GM21515 (cell line): ENCODE measurements around the gene SH3TC1.

Experiments used
- ATAC-seq: cut with Tn5 transposase; IDR thresholded peaks from one replicate; pipeline ENCODE4 v1.9.1; 2021; ENCODE audit not compliant: unreplicated experiment

The SH3TC1 gene

GRCh38 chr4:8163436-8164193, 35.5 kb upstream of the SH3TC1 start:
- no peak for ATAC-seq

DNA sequence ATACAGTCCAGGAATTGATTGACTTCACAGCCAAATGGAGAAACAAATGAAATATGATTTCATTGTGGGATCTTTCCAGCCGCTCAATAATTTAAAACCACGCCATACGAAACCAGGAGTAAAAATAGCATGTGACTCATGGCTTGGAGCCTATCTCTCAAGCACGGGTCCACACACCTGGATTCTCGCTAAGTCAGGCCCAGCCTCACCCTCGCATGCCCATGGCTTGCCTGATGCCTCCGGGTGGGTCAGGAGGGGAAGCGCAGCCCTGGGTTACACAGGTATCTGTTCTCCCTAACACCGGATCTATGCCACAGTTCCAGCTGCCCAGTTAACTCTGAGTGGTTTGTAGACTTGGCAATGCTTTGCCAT, 34.9 kb upstream of the SH3TC1 start:
- no peak for ATAC-seq

DNA sequence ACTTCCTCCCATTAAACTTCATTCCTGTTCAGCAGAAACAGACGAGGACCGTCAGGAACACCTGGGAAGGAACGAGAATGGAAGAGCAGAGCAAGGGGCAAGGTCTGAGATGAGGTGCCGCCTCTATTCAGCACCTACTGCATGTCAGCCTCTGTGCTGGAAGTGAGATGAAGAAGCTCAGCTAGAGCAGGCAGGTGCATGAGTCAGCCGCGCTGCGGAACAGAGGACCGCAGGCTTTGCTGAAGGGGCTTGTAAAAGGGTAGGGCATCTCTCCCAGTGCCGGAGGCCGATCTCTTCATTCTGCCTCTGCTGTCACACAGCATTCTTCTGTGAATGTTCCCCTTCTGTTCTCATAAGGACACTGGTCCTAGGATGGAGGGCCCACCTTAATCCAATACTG, 34.4 kb upstream of the SH3TC1 start:
- no peak for ATAC-seq

GRCh38 chr4:8165374-8165896, 33.7 kb upstream of the SH3TC1 start:
- no peak for ATAC-seq

DNA sequence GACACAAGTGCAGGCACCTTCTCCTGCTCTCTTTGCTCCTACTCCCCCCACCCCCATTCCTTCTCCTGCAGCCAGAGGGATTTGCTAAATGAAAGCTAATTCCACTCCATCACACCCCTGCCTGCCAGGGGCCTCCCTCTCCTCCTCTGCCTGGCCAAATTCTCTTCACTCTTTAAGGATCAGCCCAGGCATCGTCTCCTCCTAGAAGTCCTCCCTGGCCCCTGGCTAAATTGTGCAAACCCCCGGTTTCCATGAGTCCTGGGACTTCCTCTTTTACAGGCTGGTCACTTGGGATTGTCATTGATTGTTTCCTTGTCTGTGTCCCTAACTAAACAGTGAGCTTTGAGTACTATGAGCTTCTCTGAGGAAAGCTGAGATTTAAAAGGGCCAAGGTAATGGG, 31.8 kb upstream of the SH3TC1 start:
- ATAC-seq = no peak

- no peak for ATAC-seq
These were observed 31.3 kb upstream of the SH3TC1 start for GRCh38 chr4:8167815-8168214.

DNA sequence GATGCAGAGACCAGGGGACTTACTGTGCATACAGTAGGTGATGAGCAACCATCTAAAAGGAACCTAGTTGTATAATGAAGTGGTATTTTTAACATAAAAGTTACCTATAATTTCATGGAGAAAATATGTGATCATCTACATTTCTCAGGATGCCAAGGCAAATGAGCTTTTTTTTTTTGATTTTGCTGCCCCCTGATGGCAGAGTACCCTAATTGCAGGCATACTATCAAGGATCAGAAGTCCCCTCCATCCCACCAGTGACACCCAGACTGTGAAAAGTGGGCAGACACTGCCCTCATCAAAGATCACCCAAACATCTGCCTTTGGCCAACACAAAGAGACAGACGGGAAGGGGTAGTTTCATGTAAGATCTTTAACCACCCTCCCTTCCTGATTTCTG, 30.9 kb upstream of the SH3TC1 start:
- no peak for ATAC-seq

DNA sequence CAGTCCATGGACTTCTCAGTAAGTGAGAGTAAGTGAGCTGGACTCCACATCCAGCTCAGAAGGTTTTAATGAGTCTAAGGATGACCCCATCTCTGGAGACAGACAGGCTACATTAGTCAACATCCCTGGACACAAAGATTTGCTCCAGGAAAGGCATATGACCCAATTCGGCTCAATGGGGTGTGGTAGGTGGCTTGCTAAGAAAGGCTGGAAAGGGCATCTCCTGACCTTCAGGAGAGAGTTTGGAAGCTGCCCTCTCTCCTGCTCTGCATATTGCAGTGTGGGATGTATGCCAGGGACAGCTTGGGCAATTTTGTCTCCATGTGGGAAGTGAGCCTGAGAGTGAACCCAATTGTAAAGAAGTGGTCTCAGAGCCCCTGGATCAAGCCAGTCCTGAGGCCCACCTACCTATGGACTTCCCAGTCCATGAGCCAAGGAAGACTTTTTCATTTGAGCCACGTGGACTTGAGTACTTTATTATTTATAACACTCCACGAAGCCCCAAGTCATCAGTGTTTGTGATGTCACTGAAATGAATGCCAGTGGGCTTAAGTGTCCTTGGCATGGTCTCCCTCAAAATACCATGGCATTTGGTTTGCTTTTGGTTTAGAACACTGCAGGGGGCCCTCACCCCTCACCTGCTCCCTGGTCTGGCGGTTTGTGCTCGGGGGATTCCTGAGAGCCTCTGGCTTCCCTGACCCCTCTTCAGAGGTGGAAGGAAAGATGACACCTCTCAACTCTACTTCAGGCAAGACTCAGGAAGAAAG, 30.1 kb upstream of the SH3TC1 start:
- ATAC-seq = no peak

DNA sequence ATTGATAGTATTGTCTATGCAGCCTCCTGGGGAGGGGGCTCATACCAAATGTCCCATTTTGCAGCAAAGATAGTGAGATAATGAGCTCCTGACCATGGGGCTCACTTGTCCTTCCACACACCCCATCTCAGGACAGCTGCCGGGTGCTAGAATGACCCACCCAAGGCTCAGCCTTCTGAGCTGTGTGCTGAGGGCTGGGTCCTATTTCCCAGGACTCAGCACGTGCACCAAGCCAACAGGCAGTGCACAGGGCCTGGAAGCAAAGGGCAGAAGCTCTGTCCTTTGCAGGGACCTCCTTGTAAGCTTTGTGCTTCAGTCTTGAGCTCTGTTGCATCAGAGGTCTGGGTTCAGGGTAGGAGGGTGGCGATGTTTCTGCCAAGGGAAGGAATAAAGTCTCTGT, 29.3 kb upstream of the SH3TC1 start:
- no peak for ATAC-seq

- no peak for ATAC-seq
These were observed 28.7 kb upstream of the SH3TC1 start for GRCh38 chr4:8170341-8170740.

GRCh38 chr4:8171266-8171665, 27.8 kb upstream of the SH3TC1 start:
- no peak for ATAC-seq

- ATAC-seq = peak; percentile 71
These were observed 26.8 kb upstream of the SH3TC1 start for GRCh38 chr4:8171984-8172924.

GRCh38 chr4:8173492-8174242, 25.4 kb upstream of the SH3TC1 start:
- no peak for ATAC-seq

DNA sequence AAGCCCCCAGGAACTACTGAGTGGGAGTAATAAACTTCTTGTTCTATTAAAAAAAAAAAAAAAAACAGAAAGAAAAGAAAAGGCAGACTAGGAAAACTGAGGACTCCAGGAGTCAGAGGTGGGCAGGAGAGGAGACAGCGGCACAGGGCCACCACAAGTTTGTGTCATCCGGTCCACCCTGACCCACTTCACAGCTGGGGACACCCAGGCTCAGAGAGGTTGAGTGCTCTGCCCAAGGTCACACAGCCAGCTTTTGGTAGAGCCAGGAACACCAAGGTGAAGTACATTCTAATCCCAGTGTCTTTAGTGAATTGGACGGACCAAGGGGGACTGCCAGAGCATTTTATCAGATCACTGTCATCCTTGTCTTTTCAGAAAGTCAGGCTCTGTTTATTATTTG, 24.1 kb upstream of the SH3TC1 start:
- no peak for ATAC-seq

GRCh38 chr4:8175686-8176085, 23.4 kb upstream of the SH3TC1 start:
- ATAC-seq = no peak

DNA sequence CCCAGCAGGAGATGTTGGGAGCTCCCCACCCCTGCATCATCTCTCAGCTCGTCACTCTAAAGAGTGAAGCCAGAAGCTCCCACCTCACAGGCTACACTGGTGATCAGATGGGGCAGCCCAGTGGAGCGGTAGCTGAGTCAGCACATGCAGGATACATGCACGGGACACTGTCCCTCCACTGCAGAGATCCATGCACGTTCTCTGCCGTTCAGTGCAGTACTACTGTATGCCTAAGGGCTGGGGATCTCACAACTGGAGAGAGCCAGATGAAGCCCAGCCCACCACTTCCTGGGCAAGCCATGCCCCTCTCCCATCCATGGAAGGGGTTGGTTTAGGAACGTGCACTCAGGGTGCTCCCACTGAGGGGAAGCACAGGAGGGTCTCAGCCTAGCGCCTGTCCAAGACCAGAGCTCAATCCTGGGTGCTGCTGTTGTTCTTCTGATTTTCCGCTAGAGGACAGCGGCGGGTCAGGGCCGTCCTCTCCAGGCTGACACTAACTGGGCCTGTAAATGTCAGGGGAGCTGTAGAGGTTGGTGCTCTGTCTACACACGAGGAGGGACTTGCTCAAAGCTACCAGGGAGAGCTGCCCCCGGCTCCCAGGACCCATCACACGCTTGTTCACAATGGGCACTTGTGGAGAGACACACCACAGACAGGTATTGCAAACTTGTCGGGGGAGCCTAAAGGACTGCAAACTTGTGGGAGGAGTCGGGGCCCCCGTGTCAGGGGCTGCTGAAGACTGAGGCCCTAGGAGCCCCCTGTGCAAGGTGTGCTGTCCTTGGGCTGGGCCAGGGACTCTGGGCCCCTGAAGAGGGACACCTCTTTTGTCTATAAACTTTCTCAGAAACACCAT, 22.3 kb upstream of the SH3TC1 start:
- peak; percentile 59 for ATAC-seq

DNA sequence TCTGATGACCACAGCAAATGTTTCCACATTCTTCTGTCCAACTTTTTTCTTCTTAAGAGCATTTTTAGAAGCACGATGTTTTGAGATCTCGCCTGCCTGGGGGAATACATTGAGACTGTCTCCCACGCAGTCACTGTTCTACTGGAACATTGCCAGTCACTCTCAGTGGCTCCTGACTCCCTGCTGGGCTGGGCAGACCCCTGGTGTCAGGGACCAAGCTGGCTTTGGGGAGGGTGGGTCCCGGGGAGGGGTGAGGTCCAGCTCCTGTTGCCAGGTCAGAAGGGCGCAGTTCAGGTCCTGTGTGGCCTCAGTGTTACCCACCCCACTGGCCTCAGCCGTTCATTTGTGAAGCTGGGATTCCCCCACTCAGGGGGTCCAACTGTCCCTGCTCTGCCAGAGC, 21.5 kb upstream of the SH3TC1 start:
- no peak for ATAC-seq

DNA sequence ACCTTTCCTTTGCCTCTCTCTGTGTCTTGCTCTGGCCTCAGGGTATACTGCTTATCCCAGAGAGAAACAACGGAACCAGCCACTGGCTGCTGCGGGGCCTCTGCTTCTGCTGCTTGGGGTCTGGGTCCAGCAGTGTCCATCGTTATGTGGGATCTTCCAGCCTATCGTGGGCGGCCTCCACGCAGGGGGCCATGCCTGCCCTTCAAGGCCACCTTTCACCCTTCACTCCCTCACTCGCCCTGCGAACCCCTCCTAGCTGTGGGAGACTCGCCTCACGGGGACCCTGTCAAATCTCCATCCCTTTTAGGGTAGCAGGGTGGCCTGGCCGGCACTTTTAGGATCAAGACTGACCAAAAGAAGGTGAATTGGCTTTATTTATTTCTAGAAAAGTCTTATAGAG, 21.1 kb upstream of the SH3TC1 start:
- no peak for ATAC-seq

GRCh38 chr4:8179074-8179473, 20.0 kb upstream of the SH3TC1 start:
- ATAC-seq = no peak

DNA sequence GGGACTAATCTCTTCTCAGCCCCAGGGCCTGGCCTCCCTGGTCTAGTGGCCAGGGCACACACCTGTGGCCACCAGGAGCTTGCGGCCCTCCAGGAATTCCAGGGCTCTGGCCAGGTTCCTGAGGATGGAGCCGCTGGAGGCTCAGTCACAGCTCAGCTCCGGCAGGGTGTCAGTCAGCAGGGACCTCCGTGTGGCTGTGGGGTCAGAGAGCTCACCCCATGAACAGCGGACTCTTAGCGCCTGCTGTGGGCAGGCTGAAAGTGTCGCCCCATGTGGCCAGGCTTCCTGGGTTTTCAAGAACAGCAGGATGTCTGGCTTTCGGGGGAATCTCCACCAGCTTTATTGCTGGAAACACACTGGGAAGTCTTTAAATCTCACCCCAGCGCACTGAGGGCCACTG, 19.3 kb upstream of the SH3TC1 start:
- ATAC-seq = no peak
